PC-3 (cell line): ENCODE data around the gene USP22.

ENCODE experiments used
- EZH2 ChIP-seq: fragments of 300-600 bp; sonication (generic); IDR thresholded peaks from one replicate; pipeline ENCODE4 v1.6.1; 2017; ENCODE audit warnings: antibody characterized with exemption, mild to moderate bottlenecking, low read length; ENCODE audit not compliant: unreplicated experiment
- EZH2phosphoT487 ChIP-seq: fragments of 300-600 bp; sonication (generic); IDR thresholded peaks from 2 replicates; pipeline ENCODE4 v1.6.1; 2018; ENCODE audit warnings: mild to moderate bottlenecking, antibody characterized with exemption, low read length, borderline replicate concordance
- TF ChIP-seq, protein P1 (sequence below): fragments of 300-600 bp; sonication (generic); conservative IDR thresholded peaks from 2 replicates; pipeline ENCODE4 v1.5.1; 2017; ENCODE audit warnings: antibody characterized with exemption, low read depth, mild to moderate bottlenecking, low read length

DNA sequence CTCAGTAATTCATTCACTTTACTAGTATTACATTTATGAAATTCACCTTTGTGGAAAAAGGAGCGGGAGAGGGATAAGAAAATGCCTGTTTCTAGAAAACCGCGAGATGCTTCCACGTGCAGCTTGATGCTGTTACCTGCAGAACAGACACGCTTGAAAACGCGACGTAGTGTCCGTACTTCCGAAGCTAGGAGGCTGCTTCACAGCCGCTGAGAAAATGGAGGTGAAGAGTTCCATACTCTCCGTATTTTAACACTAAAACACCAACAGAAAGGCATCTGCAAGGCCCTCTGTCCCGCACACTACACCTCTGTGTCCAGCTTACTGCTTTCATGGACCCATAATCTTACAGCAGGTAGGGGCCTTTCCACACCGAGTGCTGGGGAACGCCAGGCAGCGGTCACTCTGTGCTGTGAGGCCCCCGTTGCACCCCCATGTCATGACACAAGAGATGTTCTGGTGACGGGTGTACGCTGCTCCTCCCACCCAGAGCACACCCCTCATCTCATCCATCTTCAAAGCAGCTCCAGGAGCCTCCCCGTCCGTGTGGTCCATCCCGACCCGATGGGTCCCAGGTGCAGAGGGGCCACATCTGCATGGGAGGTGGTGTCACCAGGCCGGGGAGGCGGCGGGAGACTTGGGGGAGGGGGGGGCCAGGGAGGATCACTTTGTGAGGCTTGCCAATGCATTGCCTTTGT is 40.4 kb downstream of the USP22 start:
- TF ChIP-seq, protein P1, sequence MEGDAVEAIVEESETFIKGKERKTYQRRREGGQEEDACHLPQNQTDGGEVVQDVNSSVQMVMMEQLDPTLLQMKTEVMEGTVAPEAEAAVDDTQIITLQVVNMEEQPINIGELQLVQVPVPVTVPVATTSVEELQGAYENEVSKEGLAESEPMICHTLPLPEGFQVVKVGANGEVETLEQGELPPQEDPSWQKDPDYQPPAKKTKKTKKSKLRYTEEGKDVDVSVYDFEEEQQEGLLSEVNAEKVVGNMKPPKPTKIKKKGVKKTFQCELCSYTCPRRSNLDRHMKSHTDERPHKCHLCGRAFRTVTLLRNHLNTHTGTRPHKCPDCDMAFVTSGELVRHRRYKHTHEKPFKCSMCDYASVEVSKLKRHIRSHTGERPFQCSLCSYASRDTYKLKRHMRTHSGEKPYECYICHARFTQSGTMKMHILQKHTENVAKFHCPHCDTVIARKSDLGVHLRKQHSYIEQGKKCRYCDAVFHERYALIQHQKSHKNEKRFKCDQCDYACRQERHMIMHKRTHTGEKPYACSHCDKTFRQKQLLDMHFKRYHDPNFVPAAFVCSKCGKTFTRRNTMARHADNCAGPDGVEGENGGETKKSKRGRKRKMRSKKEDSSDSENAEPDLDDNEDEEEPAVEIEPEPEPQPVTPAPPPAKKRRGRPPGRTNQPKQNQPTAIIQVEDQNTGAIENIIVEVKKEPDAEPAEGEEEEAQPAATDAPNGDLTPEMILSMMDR, result no peak
- TF ChIP-seq EZH2phosphoT487 (no peak), EZH2 (no peak)
